Lung microvascular endothelial cell (primary cell): Measurements from ENCODE around the gene ILF3. TPM values are rescaled to one million over a fixed set of nuclear protein-coding genes. Genes with fewer than 3 reads are reported as not detected.

Source experiments
- DNase-seq, 2 donors: peaks; one replicate each; pipeline versions ENCODE4 v3.0.0 to v3.0.0-alpha.2; 2010; ENCODE audit warnings: low read depth in 2 of 2
- total RNA-seq: library from RNA; depleted of rRNA; stranded (reverse); fragments of >200 nt; gene quantifications from 2 replicates; pipeline ENCODE4 v1.2.1, GENCODE V29; 2014

Gene ILF3
- total RNA-seq, result 57.7 and 71.3 TPM in 2 replicates

DNA sequence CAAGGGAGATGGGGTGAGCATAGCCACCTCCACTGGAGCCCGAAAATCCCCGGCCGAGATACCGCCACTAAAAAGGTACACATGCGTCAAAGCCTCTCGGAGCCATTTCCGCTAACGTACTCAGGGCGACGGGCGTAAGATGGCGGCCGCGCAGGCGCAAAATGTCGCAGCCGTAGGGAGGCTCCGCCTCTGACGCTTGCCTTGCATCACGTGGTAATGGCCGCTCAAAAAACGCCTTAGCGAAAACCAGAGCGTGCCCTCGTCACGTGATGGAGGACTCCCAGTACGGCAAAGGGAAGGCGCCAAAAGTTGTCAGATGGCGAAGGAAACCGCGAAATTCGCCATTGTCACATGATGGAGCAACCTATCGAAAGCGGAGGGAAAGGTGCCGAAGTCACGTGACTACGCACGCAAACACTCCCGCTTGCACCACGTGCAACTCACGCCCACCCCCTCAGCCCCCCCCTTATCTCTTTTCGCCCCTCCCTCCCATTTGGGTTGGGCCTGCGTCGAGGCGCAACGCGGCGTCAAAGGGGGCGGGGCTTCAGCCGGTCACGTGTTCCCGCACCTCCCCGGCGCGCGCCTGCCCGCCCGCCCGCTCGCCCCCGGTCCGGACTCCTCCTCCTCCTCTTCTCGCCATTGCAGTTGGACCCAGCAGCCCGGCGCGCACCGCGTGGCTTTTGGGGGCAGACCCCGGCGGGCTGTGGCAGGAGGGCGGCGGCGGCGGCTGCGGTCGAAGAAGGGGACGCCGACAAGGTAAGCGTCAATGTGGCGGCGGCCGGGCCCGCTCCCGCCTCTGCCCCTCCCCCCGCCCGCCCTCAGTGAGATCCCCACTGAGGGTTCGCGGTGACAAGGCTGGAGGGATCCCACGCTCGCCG is at the start of gene ILF3:
Gene ILF3 (plus strand): TSS at position 615 of the 878 bp plus-strand sequence. CDS start 16,260 bp downstream, outside the sequence.
- peak; percentile 100 for DNase-seq

DNA sequence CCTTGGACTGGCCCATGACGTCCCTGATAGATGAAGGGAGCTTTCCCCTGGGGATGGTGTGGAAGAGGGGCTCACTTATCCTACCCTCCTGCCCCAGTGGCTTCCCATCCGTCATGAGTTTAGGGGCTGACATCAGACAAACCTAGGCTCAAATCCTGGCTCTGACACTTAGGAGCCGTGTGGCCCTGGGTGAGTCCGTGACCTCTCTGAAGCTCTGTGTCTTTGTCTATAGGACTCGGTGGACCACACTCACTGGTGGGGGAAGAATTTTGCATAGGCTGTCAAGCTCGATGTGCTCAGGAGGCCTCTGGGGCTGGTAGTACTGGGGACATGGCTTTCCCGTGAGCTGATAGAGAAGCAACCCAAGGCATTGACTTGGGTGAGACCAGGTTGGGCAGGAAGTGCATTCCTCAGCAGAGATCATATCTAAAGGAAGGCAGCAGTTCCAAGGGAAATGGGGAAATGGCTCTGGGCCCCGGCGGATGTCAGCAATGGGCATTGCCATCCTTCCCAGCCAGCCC is 49.6 kb upstream of the ILF3 start:
- DNase-seq, result peak; percentile 52 to 57

DNA sequence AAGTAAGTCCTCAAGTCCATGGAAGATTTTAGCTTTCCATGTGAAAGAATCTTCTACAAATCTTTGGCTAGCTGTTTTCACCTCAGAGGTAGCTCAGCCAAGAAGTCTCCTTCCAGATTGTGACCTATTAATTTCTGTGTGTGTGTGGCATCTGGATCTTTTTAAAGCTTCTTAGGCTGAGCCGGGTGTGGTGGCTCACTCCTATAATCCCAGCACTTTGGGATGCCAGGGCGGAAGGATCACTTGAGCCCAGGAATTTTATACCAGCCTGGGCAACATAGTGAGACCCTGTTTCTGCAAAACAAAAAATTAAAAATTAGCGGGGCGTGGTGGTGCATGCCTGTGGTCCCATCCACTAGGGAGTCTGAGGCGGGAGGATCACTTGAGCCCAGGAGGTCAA is 42.2 kb upstream of the ILF3 start:
- DNase-seq, result no peak

DNA sequence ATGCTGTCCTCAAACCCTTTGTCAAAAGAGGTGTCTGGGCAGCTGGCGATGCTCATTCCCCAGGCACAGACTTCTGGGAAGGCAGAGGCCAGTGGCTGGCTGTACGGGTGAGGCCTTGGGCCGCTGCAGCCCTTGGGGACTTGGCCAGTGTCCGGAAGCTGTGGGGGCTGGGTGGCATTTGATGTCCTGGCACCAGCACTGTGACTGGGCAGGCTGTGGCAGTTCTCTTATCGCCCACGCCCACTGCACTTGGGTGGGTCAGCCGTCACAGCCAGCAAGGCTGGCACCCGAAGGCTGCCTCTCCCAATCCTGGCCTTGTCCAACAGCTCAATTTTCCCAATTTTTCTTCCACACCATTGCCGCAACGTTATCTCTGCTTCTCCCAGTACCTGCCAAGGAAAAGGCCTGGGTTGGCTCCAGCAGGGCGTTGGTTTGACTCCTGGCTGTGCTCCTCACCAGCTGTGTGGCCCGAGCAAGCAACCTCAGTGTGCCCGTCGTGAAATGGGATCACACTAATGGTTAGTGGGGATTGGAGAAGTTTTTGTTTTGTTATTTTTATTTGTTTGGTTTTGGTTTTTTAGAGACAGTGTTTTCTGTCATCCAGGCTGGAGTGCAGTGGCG is 41.5 kb upstream of the ILF3 start:
- DNase-seq, result peak in 1 of 2 donors; percentile 31

DNA sequence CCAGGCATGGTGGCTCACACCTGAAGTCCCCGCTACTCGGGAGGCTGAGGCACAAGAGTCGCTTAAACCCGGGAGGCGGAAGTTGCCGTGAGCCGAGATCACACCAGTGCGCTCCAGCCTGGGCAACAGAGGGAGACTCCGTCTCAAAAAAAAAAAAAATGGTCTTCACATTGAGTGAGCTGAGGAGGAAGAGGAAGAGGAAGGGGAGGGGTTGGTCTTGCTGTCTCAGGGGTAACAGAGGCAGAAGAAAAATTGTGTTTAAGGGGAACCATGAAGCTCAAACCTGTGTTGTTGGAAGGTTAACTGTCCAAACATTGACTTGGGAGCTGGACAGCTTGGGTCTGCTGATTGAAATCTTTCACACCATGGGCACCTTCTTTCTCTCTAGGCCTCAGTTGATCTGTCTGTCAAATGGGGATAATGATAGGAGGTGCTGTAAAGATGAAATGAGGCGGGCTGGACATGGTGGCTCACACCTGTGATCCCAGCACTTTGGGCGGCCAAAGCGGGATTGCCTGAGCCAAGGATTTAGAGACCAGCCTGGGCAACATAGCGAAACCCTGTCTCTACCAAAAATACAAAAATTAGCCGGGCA is 38.6 kb upstream of the ILF3 start:
- no peak for DNase-seq

DNA sequence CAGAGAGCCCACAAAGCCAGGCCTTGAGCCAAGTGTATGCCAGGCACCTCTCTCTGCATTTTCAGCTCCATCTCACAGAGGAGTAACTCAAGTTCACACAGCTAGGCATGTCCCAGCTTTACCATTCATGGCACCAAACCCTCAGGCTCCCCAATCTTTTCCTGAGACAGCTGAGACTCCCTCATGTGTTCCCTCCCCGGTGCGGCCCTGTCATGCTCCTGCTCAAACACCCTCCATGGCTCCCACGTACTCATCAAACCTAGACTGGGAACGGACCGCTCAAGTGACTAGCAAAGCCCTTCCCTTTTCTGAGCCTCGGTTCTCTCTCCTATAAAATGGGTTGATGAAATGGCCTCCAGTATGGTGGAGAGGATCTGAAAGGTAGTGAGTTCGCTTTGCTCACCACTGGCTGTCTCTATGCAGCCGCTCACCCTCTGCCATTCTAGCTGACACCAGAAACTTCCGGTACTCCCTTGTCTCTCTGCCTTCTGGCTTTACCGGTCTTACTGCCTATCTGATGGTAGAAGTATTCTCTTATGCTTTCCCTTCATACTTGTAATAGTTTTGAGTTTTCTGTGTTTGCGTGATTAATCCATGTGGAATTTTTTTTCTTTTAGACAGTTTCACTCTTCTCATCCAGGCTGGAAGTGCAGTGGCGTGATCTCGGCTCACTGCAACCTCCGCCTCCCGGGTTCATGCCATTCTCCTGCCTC is 36.6 kb upstream of the ILF3 start:
- DNase-seq, result no peak

DNA sequence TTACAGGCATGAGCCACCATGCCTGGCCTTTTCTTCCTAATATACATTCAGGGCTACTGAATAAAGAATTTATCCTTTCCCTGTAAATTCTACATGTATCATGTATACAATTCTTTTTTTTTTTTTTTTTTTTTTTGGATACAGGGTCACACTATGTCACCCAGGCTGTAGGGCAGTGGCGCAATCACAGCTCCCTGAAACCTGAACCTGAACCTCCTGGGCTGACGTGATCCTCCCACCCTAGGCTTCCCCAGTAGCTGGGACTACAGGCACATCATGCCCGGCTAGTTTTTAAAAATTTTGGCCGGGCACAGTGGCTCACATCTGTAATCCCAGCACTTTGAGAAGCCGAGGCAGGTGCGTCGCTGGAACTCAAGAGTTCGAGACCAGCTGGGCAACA is 35.3 kb upstream of the ILF3 start:
- DNase-seq, result no peak

DNA sequence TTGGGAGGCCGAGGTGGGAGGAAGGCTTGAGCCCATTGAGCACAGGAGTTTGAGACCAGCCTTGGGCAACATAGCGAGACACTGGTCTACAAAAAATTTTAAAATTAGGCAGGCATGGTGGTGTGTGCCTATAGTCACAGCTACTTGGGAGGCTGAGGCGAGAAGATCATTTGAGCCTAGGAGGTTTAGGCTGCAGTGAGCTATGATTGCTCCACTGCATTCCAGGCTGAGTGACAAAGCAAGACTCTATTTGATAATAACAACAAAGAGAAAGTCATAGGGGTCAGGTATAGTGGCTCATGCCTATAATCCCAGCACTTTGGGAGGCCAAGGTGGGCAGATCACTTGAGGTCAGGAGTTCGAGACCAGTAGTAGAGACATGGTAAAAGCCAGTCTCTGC is 33.4 kb upstream of the ILF3 start:
- DNase-seq, result no peak

DNA sequence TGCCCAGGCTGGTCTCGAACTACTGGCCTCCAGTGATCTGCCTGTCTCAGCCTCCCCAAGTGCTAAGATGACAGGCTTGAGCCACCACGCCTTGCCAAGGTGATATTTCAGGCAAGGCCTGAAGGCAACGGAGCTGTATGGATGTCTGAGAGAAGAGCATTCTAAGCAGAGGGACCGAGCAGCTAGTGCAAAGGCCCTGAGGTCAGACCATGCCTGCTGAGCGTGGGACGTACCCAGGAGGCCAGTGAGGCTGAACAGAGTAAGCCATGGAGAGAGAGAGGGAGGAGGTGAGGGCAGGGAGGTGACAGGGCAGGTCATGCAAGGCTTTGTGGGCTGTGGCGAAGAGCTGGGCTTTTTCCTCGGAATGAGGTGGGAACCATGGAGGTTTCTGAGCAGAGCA is 32.2 kb upstream of the ILF3 start:
- DNase-seq, result no peak

DNA sequence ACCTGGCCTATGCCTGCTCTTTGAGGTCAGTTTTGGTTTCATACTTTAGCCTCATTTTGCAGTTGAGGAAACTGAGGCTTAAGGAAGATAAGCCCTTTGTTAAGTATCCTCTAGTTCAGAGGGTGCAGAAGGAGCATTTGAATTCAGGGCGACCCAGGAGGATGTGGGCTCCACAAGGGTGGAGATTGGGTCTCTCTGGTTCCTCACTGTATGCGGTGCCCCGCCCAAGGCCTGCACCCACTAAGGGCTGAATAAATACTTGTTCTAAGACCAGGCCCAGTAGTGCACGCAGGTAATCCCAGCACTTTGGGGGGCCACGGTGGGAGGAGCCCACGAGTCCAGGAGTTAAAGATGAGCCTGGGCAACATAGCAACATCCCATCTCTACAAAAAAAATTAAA is 29.6 kb upstream of the ILF3 start:
- no peak for DNase-seq

DNA sequence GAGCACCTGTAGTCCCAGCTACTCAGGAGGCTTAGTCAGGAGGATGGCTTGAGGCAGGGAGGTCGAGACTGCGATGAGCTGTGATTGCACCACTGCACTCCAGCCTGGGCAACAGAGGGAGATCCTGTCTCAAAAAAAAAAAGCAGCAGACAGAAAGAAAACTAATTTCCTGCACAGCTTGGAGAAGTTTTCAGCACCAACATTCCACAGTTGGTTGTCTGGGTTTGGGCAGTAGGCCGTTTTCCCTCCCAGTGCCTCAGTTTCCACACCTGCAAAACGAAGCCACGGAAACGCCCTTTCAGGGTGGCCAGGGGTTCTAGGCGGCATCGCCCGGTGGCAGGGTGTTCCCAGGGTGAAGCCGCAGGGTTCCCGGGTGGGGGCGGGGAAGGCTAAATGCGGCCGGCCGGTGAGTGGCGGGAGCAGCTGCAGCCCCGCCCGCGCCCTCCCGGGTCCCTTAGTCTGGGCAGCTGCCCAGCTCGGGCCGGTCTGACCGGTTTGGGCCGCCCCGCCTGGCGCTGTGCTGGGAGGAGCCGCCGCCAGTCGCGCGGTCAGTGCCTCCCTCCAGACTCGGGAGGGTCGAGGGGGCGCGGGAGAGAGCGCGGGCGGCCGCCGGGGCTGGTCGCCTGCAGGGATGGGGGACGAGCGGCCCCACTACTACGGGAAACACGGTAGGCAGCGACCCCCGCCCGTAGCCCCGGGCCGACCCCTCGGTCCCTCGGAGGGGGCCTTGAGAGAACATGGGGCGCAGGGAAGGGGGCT is 29.0 kb upstream of the ILF3 start, which contains the start of gene SLC44A2:
Gene SLC44A2 (plus strand): TSS at position 551 of the 759 bp plus-strand sequence. CDS start 81 bp downstream, at position 632.
- DNase-seq, result peak; percentile 56 to 65

DNA sequence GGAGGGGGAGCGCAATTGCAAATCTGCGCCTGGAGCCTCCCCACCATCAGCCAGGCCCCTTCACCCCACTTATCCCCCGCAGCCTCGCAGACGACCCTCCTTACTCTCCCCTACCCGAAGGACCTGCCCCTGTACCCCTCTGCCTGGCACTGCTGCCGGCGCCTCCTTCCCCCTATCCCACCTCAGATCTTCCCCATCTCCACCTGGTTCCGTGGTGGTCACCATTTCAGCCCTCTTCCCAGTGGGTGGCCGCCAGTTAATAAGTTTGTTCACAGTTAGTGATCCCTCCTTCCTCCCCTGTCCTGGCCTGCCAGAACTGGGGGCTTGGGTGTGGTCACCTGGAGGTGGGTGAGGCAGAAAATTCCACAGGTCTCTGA is 28.4 kb upstream of the ILF3 start:
- no peak for DNase-seq

DNA sequence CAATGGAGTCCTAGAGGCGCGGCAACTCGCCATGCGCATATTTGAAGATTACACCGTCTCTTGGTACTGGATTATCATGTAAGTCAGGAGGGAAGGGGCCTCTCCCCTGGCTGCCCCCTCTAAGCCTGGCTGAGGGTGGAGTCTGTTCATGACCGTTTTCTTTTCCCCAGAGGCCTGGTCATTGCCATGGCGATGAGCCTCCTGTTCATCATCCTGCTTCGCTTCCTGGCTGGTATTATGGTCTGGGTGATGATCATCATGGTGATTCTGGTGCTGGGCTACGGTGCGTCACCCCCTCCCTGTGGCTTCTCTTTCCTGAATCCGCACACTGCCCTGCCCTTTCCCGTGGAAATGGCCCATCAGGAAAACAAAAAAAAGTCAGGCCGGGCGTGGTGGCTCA is 22.3 kb upstream of the ILF3 start:
- peak; percentile 71 to 86 for DNase-seq

DNA sequence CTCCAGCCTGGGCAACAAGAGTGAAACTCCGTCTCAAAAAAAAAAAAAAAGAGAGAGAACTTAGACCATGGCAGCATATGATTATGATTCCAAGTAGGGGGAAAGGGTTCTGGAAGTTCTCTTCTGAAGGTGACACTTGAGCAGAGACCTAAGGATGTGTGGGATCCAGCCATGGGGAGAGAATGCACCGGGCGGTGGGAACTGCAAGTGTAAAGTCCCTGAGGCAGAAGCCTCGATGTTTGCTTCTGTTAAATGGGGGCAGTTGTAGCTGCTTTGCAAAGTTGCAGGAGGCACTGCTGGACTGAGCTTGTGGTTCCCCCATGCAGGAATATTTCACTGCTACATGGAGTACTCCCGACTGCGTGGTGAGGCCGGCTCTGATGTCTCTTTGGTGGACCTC is 19.7 kb upstream of the ILF3 start:
- no peak for DNase-seq

DNA sequence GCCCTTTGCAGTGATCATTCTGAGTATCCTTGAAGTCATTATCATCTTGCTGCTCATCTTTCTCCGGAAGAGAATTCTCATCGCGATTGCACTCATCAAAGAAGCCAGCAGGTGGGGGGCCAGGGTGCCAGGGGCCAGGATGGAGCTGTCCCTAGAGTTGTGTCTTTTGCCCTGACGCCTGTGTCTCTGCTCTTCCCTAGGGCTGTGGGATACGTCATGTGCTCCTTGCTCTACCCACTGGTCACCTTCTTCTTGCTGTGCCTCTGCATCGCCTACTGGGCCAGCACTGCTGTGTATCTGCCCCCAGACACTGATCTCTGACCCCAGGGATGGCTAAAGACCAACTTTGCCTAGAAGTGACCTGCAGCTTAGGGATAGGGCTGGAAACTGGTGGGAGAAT is 19.2 kb upstream of the ILF3 start:
- DNase-seq, result no peak

DNA sequence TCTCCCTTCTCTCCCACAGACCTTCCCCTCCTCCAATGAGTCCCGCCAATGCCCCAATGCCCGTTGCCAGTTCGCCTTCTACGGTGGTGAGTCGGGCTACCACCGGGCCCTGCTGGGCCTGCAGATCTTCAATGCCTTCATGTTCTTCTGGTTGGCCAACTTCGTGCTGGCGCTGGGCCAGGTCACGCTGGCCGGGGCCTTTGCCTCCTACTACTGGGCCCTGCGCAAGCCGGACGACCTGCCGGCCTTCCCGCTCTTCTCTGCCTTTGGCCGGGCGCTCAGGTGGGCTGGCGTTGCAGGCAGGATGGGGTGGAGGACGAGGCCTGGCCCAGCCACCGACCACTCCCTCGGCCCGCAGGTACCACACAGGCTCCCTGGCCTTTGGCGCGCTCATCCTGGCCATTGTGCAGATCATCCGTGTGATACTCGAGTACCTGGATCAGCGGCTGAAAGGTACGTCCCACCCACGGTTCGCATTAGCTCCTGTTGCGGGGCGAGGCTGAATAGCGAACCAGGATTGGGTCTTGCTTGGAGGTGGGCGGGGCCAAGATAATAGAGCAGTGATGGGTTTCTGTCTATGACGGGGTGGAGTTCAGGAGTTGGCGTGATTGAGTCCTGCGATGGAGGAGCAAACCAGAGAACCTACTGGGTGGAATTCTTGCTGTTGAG is 17.7 kb upstream of the ILF3 start:
- DNase-seq, result no peak

DNA sequence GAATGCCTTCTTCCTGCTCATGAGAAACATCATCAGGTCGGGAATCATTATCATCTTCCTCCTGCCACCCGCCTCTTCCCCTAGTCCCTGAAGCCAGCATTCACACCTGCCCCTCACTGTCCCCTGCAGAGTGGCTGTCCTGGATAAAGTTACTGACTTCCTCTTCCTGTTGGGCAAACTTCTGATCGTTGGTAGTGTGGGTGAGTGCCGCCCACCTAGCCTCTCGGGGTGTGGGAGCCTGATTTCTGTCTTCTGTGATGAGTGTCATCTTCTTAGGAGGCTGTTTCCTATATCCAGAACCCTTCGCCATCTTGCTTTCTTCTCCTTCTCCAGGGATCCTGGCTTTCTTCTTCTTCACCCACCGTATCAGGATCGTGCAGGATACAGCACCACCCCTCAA is 16.3 kb upstream of the ILF3 start:
- no peak for DNase-seq

DNA sequence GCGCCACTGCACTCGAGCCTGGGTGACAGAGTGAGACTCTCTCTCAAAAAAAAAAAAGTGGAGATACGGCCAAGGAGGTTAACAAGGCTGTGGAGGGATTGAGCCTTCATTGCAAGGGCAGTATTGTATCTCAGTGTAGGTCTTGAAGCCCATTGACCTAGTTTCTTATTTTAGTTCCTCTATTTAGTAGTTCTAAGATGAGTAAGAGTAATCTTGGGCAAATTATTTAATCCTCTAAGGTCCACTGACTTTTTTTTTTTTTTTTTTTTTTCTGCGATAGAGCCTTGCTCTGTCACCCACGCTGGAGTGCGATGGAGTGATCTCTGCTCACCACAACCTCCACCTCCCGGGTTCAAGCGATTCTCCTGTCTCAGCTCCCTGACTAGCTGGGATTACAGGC is 14.3 kb upstream of the ILF3 start:
- DNase-seq, result no peak

DNA sequence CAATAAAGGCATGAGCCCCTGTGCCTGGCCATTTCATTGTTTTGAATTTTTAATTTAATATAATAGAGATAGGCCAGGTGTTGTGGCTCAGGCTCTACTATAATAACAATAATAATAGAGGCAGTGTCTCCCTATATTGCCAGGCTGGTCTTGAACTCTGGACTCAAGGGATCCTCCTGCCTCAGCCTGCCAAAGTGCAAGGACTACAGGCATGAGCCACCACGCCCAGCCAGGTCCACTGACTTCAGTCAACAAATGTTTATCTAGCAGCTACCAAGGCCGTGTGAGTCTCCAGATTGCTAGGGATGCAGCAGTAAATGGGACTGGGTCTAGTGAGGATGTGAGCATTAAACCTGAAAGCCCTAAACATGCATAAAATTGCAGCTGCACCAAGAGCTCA is 13.8 kb upstream of the ILF3 start:
- no peak for DNase-seq

DNA sequence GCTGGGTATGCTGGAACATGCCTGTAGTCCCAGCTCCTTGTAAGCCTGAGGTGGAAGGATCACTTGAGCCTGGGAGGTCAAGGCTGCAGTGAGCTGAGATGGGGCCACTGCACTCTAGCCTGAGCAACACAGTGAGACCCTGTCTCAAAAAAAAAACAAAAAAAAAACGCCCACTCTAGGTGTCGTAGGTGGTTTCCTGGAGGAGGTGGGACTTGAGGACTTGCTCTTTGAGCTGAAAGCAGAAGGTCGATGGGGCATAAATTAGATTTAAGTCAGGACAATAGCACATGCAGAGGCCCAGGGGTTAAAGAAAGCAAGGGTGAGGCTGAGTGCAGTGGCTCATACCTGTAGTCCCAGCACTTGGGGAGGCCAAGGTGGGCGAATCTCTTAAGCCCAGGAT is 12.9 kb upstream of the ILF3 start:
- no peak for DNase-seq
